Progenitor cell of endocrine pancreas (in vitro differentiated cells): ENCODE results near the gene IQGAP2. TPM values are rescaled to one million over a fixed set of nuclear protein-coding genes. Genes with fewer than 3 reads are reported as not detected.

ENCODE experiments used
- DNase-seq: peaks from one replicate; pipeline ENCODE4 v3.0.0; 2021; ENCODE audit warnings: low spot score; ENCODE audit not compliant: unreplicated experiment
- H3K27ac Mint-ChIP-seq: 2 replicates; pipeline ENCODE4 v1.8.0; 2021; ENCODE audit warnings: mild to moderate bottlenecking, moderate library complexity, mixed read lengths
- H3K27me3 Mint-ChIP-seq: 2 replicates; pipeline ENCODE4 v1.8.0; 2021; ENCODE audit warnings: mixed read lengths
- H3K36me3 Mint-ChIP-seq: 2 replicates; pipeline ENCODE4 v1.8.0; 2022; ENCODE audit warnings: mixed read lengths; ENCODE audit not compliant: insufficient read depth
- H3K4me1 Mint-ChIP-seq: 2 replicates; pipeline ENCODE4 v1.8.0; 2021; ENCODE audit warnings: low read depth, mixed read lengths
- H3K4me3 Mint-ChIP-seq: 2 replicates; pipeline ENCODE4 v1.8.0; 2021; ENCODE audit warnings: low read depth, mild to moderate bottlenecking, moderate library complexity, mixed read lengths
- H3K9me3 Mint-ChIP-seq: 2 replicates; pipeline ENCODE4 v1.8.0; 2021; ENCODE audit warnings: low read depth, mixed read lengths
- total RNA-seq: library from RNA; stranded (reverse); gene quantifications from 2 replicates; pipeline ENCODE4 v1.2.1, GENCODE V29; 2021
- TF ChIP-seq, protein P1 (sequence below): fragments of 200-600 bp; sonication (generic); IDR thresholded peaks from one replicate; pipeline ENCODE4 v1.5.0; 2021; ENCODE audit warnings: antibody characterized with exemption, mild to moderate bottlenecking; ENCODE audit not compliant: unreplicated experiment

The IQGAP2 gene
- total RNA-seq, 1 donor from 2014 or later, result 16.7 TPM

DNA sequence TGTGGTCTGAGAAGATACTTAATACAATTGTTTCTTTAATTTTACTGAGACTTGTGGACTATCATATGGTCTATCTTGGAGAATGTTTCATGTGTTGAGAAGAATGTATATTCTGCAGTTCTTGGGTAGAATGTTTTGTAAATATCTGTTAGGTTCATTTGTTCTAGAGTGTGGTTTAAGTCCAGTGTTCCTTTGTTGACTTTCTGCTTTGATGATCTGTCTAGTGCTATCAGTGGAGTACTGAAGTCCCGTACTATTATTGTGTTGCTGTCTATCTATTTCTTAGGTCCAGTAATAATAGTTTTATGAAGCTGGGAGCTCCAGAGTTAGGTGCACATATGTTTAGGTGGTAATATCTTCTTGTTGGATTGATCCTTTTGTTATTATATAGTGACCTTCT, 36.1 kb downstream of the IQGAP2 start:
- Mint-ChIP-seq H3K4me1 (no peaks in the 10 kb centered on the region), H3K36me3 (peaks cover 7% of the 10 kb centered on the region), H3K4me3 (no peak overlapping the region), H3K27me3 (no peaks in the 10 kb centered on the region), H3K9me3 (peaks cover 24% of the 10 kb centered on the region), H3K27ac (no peak overlapping the region)
- DNase-seq, result no peak
- TF ChIP-seq, protein P1, sequence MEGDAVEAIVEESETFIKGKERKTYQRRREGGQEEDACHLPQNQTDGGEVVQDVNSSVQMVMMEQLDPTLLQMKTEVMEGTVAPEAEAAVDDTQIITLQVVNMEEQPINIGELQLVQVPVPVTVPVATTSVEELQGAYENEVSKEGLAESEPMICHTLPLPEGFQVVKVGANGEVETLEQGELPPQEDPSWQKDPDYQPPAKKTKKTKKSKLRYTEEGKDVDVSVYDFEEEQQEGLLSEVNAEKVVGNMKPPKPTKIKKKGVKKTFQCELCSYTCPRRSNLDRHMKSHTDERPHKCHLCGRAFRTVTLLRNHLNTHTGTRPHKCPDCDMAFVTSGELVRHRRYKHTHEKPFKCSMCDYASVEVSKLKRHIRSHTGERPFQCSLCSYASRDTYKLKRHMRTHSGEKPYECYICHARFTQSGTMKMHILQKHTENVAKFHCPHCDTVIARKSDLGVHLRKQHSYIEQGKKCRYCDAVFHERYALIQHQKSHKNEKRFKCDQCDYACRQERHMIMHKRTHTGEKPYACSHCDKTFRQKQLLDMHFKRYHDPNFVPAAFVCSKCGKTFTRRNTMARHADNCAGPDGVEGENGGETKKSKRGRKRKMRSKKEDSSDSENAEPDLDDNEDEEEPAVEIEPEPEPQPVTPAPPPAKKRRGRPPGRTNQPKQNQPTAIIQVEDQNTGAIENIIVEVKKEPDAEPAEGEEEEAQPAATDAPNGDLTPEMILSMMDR, result no peak

DNA sequence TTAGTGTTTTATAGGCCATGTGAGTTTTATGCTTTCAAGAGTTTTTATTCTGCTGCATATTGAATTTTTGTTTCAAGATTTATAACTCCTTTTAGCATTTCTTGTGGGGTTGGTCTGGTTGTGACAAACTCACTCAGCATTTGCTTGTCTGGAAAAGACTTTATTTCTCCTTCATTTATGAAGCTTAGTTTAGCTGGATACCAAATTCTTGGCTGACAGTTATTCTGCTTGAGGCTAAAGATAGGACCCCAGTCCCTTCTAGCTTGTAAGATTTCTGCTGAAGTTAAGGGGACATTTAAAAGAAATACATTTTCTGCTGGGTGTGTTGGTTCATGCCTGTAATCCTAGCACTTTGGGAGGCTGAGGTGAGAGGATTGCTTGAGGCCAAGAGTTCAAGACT, 36.8 kb downstream of the IQGAP2 start:
- TF ChIP-seq, protein P1, result no peak
- Mint-ChIP-seq H3K4me1 (no peaks in the 10 kb centered on the region), H3K36me3 (peaks cover 7% of the 10 kb centered on the region), H3K27me3 (no peaks in the 10 kb centered on the region), H3K9me3 (peaks cover 24% of the 10 kb centered on the region), H3K4me3 (no peak overlapping the region), H3K27ac (no peak overlapping the region)
- DNase-seq, result no peak

DNA sequence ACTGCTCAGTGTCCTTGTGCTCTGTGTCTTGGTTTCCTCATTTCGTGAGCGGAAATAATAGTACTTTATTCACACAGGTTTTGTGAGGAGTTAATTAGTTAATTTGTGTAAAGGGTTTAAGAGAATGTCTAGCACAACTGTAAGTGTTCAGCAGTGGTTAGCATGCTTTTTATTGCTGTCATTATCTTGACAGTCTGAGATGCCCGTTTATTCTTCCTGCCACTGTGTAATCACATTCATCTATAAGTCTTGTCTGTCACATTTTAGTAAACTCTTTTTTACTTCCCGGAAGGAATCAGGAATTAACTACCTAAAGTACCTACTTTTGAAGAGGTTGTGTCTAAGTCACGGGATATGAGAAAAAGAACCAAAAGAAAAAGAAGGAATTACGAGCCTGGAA, 38.0 kb downstream of the IQGAP2 start:
- no peaks in the 10 kb centered on the region for H3K27me3 Mint-ChIP-seq
- TF ChIP-seq, protein P1, result no peak

DNA sequence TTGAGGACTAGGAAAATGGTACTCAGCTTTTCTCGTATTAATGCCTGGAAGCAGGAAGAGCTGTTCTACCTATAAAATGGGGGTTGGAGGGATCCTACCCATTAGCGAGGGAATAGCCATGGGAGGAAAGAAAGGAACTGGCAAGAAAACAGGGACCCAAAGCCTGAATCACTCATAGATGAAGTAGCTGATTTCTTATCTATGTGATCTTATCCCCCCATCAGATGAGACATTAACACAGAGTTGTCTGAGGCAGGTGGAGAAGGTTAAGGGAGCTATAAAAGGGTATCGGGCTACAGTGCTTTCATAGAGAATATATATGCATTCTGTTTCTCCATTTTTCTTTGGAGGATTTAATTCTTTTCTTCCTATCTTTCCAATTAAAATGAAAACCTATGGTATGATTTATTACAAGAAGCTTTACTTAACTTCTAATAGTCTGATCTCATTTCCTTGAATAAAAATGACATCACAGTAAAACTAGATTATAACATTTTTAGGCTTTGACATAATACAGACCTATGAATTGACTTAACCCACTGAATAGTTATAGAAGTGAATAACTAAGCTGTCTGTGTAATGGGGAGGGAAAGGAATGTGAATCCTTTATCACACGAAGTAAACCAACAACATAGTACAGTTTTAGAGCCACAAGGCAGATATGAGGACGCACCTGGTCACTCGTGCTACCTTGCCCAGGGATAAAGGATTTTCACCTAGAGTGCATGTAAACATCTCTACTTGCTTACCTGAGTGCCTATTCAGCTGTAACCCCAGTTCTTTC, 39.0 kb downstream of the IQGAP2 start:
- peaks cover 15% of the 10 kb centered on the region for H3K9me3 Mint-ChIP-seq
- TF ChIP-seq, protein P1, result no peak
- H3K4me3 Mint-ChIP-seq, result no peak overlapping the region
- peaks cover 5% of the 10 kb centered on the region for H3K36me3 Mint-ChIP-seq
- no peaks in the 10 kb centered on the region for H3K27me3 Mint-ChIP-seq
- DNase-seq, result no peak
- H3K4me1 Mint-ChIP-seq, result no peaks in the 10 kb centered on the region
- H3K27ac Mint-ChIP-seq, result no peak overlapping the region

More for the DNA sequence above, 38.0 kb downstream of the IQGAP2 start:
- Mint-ChIP-seq H3K36me3 (peaks cover 5% of the 10 kb centered on the region), H3K27ac (no peak overlapping the region), H3K4me3 (no peak overlapping the region), H3K4me1 (no peaks in the 10 kb centered on the region), H3K9me3 (peaks cover 15% of the 10 kb centered on the region)
- DNase-seq, result no peak

DNA sequence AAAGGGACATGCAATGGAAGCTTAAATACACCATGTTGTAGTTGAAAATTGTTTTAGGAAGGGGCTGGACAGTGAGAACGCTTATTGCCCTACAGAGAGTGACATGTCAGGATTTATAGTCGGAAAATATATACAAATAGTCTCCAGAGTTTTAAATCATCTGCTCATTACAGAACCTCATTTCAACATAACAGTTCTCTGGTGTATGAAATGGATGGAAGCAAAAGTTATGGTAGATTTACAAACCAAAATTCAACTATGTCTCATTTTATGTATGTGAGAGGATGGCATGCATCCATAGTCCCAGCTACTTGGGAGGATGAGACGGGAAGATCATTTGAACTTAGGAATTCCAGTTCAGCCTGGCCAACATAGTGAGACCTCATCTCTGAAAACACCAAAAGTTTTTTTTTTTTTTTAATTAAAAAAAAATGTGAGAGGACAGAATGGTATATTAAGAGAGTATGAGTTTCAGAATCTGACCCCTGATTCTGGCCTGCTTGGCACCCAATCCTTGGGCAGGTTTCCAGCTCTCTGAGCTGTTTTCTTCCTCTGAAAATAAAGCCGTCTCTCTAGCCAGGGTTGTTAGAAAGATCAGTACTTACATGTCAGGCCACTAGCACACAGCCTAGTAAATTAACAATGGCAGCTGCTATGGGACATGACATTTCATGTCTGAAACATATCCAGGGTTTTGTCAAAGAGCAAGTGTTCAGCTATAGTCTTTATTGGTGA, 40.1 kb downstream of the IQGAP2 start:
- Mint-ChIP-seq H3K36me3 (peaks cover 3% of the 10 kb centered on the region), H3K27me3 (no peaks in the 10 kb centered on the region), H3K27ac (no peak overlapping the region), H3K9me3 (peaks cover 12% of the 10 kb centered on the region), H3K4me3 (no peak overlapping the region), H3K4me1 (no peaks in the 10 kb centered on the region)
- DNase-seq, result no peak
- TF ChIP-seq, protein P1, result no peak
